Midbrain (tissue), 1 donor: ENCODE results near the gene TNFRSF1A.

ENCODE experiments used
- DNase-seq: peaks from one replicate; lab custom pipeline; 2025; lab: John Stamatoyannopoulos, UW

The TNFRSF1A gene

GRCh38 chr12:6374028-6374785 is 32.3 kb upstream of the TNFRSF1A start:
- no peak for DNase-seq

GRCh38 chr12:6373022-6373787 is 31.3 kb upstream of the TNFRSF1A start:
- no peak for DNase-seq

- no peak for DNase-seq
Measured at GRCh38 chr12:6372403-6373003, 30.6 kb upstream of the TNFRSF1A start.

GRCh38 chr12:6370994-6371754 is 29.3 kb upstream of the TNFRSF1A start:
- DNase-seq, result no peak

- DNase-seq, result no peak
Measured at GRCh38 chr12:6370576-6370935, 28.7 kb upstream of the TNFRSF1A start.

- DNase-seq, result no peak
Measured at GRCh38 chr12:6369916-6370575, 28.2 kb upstream of the TNFRSF1A start.

- no peak for DNase-seq
Measured at GRCh38 chr12:6368906-6369525, 27.1 kb upstream of the TNFRSF1A start.

GRCh38 chr12:6367969-6368892 is 26.4 kb upstream of the TNFRSF1A start:
- DNase-seq, result no peak

GRCh38 chr12:6367065-6367968 is 25.4 kb upstream of the TNFRSF1A start:
- DNase-seq, result peak; percentile 26

- DNase-seq, result no peak
Measured at GRCh38 chr12:6364044-6364374, 22.1 kb upstream of the TNFRSF1A start.

GRCh38 chr12:6363330-6364043 is 21.6 kb upstream of the TNFRSF1A start:
- peak; percentile 33 for DNase-seq

GRCh38 chr12:6363010-6363329 is 21.1 kb upstream of the TNFRSF1A start:
- no peak for DNase-seq

- DNase-seq, result no peak
Measured at GRCh38 chr12:6362403-6362802, 20.5 kb upstream of the TNFRSF1A start.

GRCh38 chr12:6361834-6362233 is 20.0 kb upstream of the TNFRSF1A start:
- no peak for DNase-seq

- DNase-seq, result no peak
Measured at GRCh38 chr12:6360578-6361490, 19.0 kb upstream of the TNFRSF1A start.

- no peak for DNase-seq
Measured at GRCh38 chr12:6360080-6360571, 18.2 kb upstream of the TNFRSF1A start.

GRCh38 chr12:6358881-6359280 is 17.0 kb upstream of the TNFRSF1A start:
- DNase-seq, result no peak
